HG03060 (cell line): ENCODE data around the gene ETNK2.

Experiments
- ATAC-seq: cut with Tn5 transposase; IDR thresholded peaks from one replicate; pipeline ENCODE4 v1.9.1; 2021; ENCODE audit warnings: low read depth, moderate number of reproducible peaks; ENCODE audit not compliant: unreplicated experiment

The ETNK2 gene

GRCh38 chr1:204083491-204083890, 68.4 kb downstream of the ETNK2 start:
- no peak for ATAC-seq

DNA sequence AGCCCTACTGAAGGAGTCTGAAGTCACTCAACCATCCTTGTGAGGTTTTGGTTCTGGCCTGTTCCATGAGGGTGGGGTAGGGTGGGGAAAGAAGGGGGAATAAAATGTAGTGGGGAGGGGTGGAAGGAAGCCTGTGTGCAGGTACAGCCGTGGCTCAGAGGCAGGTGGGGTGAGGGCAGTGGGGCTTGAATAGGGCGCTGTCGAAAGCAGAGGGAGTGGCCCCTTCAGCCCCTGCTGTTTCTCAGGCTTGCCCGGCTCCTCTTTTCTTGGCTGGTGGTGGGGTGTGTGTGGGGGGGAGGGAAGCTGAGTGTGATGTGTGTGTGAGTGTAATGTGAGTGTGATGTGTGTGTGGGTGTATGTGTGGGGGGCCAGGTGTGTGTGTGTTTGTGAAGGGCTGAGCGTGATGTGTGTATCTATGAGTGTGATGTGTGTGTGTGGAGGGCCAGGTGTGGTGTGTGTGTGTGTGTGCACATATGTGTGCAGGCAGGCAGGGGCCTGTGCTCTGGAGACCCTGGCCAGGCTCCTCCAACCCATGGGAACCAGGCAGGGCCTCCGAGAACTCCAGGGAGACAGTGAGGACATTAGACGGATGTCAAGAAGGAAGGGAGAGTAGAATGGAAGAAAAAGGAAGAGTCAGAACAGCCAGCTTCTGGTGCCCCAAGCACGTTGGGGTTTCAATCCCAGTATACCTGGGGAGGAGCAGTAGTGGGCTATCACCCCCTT, 69.9 kb downstream of the ETNK2 start:
- no peak for ATAC-seq

DNA sequence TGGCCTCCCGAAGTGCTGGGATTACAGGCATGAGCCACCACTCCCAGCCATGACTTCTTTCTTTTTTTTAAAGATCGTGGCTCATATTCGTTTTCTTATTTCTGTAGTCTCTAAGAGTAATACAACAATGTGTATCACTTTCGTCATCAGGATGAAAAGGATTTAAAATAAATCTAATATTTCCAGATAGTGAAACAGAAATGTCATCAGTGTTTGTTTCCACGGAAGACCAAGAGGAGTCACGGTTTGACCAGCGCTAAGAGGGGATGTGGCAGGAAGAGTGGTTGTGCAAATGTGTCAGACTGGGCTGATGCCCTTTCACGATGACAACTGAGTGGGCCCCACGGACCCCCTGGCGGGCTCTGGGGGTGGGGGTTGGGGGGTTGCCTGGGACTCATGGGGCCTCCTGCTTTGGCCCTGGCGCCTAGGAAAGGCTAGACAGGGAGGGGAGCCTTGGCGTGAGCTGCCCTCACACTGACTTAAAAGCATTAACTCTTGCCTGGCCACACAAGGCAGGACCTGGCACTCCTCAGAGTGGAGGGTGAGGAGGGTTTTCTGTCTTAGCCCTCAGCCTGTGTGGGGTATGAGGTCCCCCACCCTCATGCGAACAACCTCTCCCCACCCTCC, 70.6 kb downstream of the ETNK2 start:
- no peak for ATAC-seq
